Activated CD4-positive, alpha-beta T cell treated with anti-CD3 and anti-CD28 coated beads, Interleukin-2, amount 50 U/mL, for 24 hours (primary cell): ENCODE data around the gene SRGAP3.

ENCODE experiments used
- DNase-seq, 2 donors: peaks; one replicate each; pipeline ENCODE4 v3.0.0-alpha.2; 2020; ENCODE audit warnings: low read depth in 1 of 2, low spot score in 1 of 2

Gene SRGAP3

DNA sequence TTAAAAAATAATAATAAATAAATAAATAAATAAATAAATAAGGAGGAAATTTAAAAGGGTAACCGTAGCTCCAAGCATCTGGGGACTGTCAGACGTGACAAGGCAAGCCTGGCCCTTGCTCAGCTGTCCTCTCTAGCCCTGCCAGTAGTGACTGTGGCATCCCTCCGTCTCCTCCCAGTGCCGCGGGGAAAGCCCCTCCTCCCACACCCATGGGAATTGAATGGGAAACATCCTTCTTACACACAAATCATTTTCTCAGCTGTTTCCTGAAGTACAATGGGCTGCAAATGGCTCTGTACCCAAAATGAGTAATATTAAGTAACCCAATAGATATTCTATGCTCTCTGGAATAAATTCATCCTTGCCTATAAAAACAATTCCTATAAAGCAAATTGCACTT lies 184.6 kb downstream of the SRGAP3 start:
- no peak for DNase-seq

DNA sequence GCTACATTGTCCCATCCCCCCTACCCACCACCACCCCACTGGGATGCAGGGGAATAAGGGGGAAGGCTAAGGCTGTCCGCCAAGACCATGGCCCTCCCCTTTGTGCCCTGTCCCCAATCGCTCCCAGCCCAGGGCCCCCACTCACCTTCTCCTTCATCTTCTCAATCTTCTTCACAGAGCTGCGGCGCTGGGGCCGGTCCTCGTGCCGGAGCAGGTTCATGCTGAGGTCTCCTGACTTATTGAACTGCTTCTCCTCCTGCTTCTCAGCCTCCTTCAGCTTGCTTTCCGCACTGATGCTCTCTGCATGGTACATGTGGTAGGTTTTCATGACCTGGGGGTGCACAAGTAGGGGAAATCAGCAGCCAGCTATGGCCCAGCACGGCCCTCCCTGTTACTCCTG lies 185.2 kb downstream of the SRGAP3 start:
- no peak for DNase-seq

DNA sequence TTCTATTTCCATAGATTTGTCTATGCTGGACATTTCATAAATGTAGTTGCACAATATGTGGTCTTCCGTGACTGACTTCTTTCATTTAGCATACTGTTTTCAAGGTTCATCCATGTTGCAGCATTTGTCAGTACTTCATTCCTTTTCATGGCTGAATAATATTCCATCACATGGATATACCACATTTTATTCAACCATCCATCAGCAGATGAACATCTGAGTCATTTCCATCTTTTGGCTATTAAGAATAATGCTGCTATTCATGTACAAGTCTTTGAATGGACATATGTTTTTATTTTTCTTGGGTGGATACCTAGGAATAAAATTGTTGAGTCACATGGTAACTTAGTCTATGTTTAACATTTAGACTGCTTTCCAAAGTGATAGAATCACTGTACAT lies 186.9 kb downstream of the SRGAP3 start:
- no peak for DNase-seq

DNA sequence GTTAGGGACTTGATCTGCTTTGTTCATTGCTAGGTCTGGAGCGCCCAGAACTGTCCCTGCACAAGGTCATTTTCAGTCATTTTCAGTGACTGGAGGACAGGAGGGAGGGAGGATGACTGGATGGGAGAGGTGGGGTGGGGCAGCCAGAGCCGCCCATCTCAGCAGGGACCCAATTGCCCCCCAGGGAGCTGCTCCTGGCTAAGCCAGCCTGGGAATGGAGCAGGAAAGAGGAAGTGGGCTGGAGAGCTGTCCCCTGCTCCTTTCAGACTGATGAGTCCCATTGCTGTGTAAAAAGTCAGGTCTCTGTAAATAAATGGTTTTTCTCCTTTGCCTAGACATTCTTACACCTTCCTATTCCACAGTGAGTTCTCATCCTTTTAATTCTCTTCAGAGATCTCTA lies 187.8 kb downstream of the SRGAP3 start:
- no peak for DNase-seq

DNA sequence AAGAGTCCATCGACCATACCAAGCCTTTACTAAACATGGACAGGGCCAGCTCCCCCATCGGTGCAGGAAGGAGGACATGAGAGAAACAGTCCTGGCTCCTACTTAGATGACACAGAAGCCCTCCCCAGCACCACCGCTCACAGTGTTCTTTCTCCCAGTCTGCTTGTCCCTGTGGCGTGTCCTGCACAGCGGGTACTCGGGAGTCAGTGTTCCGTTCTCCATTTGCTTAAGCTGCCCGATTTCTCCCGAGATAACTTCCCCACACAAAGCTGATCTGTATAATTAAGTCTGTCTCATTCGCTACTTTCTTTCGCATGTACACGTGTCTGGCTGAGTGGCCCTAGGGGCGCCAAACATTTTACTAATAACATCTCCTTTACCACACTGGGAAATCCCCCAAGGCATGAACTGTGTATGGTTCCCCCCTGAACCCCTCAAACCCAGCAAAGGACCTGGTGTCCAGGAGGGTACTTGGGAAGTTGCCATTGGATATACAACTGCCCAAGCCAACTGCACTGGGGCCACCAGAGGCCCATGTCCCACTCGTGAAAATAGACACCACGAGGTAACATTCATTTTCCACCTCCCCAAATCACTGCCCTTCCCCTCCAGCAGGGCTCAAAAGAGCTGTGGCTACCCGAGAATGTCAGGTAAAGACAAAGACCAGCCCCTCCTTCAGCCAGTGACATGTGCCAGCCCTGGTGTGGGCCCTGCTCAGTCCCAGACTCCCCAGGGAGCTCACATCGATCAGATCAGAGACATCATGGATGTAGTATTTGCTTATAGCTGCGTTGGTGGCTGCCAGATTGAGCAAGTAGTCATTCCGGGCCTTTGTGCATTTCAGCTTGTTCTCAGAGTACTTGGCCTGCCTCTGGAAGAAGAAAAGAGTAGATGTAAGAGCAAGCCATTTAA lies 189.7 kb downstream of the SRGAP3 start:
- DNase-seq = no peak

DNA sequence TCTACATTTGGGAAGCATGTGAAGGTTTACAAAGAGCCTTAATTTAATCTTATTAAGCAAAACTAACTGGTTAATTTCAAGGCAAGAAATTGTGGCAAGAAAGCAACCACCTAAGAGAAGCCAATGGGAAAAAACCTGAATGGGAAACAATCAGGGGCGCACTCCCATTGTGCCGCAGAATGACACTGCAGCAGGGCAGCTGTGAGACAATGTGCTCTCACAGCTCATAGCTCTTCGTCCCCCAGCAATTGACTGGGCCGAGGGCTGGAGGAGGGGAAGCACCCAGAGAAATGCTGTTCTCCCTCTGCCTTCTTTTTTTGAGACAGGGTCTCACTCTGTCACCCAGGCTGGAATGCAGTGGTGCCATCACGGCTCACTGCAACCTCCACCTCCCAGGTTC lies 192.9 kb downstream of the SRGAP3 start:
- DNase-seq = no peak

DNA sequence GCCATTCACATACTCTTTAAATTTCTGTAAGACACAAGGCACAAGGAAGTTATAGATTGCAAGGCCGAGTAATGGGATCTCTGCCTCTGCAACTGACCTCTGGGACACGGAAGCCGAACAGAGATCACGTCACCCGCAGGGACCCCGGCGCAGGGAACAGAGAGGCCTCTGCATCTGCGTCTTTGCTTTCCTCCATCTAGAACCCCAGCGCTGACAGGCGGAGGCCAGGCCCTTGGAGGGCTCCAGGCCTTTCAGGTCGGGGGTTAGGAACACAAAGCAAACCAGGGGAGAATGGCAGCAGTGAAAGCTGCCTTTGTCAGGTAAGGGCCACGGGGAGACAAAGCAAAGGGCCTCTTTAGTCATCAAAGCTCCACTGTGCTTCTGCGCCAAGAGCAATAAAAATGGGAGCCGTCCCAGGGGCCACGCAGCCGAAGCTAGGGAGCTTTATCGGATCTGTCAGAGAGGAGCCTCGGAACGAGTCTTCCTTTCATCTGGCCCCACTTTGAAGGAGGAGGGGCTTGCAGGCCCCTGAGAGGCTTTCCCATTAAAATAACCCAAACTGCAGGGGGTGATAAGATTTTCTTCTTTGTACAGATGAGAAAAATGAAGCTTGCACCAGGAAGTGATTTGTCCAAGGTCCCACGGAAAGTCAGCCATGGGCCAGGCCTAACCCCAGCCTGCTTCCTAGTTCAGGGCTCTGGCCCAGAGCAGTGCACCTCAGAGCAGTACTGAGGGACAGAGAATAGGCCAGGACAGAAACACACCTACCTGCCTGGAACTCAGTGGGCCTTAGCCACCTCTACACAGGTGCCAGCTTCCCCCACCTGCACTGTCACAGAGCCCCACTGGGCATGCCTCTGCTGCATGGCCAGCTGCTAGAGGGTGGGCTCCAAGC lies 201.7 kb downstream of the SRGAP3 start:
- no peak for DNase-seq

DNA sequence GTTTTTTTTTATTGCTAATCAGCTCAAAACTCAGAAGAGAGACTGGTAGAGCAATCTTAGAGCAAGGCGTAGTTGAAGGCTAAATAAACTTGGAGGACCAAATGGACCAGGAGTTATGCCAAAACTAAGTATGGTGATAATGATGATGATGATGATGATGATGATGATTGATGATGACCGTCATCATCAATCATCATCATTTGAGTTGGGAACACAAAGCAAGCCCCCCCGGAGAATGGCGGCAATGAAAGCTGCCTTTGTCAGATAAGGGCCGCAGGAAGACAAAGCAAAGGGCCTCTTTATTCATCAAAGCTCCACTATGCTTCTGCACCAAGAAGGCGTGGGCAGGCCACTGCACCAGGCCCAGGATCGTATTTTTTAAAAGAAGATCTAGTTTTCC lies 204.1 kb downstream of the SRGAP3 start:
- DNase-seq = no peak

DNA sequence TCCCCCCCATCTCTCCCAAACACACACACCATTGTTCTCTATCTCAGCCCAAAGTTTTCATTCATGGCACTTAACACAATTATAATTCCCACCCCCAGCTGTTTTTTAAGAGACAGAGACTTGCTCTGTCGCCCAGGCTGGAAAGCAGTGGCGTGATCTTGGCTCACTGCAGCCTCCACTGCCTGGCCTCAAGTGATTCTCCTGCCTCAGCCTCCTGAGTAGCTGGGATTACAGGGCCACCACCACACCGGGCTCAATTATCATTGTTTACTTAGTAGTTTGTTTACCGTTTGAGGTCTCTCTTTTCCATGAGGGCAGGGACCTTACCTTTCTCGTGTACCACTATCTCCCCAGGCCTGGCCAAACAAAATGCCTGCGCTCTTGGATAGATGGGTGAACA lies 206.4 kb downstream of the SRGAP3 start:
- no peak for DNase-seq

DNA sequence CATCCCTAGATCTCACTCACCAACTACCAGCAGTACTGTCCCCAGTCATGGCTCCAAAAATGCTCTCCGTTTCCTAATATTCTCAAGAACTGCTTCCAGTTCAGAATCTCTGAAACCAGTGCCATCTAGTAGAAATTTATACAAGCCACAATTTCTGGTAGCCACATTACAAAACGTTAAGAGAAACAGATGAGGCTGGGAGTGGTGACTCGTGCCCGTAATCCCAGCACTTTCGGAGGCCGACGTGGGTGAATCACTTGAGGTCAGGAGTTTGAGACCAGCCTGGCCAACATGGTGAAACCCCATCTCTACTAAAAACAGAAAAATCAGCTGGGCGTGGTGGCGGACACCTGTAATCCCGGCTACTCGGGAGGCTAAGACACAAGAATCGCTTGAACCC lies 207.8 kb downstream of the SRGAP3 start:
- DNase-seq = no peak

DNA sequence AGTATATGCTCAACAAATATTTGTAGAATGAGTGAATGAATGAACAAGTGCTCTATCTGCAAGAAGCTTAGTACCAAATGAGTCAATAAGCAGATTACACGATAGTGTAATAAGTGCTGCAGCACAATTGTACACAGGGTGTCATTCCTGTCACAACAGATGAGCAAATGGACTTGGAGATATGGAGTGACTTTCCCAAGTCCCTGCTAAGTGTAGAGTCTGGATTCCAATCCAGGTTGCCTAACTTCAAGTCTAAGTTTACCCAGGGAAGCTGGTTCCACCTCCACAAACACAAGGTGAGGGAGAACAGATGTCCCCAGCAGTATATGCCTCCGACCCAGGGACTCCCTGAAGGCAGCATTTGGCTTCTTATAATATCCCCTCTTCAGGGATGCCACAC lies 208.4 kb downstream of the SRGAP3 start:
- no peak for DNase-seq

DNA sequence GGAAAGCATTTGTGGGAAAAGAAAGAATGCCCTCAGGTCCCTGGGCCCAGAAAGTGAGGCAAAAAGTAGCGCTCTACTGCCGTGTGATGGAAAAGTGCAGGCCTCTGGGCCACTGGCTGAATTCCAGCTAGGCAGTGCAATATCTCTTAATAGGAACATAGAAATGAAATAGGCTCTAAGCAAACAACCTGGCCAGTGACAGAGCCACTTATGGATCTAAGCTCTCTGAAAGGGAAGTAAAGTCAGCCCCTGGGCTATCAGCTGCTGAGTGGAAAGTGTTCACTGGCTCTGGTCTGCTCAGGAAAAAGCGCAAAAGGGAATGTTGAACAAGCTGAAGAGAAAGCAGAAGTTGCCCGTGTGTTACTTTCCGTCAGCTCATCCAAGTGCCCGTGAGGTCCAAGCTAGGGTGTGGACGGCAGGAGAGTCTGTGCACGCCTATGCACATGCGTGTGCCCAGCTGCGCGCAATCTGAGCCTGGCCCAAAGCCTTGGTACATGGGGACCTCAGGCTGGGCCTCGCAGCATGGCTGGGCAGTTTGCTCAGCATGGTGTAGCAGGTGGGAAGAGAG lies 212.2 kb downstream of the SRGAP3 start:
- DNase-seq = no peak

DNA sequence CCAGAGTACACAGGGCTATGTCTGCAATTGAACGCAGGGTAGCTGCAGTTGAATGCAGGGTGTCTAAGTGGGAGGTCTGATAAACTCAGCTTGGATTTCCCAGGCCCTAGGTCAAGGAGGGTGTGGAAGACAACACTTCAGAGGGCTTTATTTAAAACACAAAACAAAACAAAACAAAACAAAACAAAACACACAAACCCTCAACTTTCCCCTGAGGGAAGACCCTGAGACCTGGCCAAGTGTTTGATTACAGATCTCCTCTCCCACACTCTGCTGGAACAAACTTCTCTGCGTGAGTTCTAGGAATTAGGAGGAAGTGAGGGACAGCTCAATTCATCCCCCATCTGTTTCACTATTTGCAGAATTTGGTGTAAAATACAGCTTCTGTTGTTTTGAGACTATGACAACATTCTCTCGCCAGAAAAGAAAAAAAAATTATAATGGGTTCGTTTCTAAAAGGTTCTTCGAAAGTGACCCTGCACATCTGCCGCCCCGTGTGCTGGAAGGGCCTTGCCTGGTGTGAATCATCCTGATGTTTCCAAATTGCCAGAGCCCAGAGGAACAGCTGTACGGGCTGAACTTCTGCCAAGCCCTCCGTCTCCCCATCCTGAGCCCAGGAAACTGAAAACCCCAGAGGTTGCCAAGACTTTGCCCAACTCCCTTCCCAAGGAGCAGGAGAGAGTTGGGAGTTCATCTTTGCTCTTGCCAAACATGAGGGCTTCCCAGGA lies 212.9 kb downstream of the SRGAP3 start:
- no peak for DNase-seq

DNA sequence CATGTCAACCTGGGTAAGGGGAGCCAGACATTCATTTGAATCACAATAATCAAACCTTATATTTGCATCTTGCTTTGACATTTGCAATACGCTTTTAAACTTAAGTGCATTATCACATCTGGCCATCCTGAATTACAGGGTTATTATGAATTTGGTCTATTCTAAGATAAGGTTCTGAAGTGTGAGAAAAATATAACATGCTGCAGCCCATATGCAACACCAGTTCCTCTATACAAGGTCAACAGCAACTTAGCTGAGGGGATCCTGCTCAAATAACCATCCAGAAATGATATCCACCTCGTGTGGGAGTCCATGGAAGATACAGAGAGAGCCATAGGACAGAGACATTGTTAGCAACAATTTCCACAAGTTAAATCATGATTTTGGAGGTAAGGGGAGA lies 213.5 kb downstream of the SRGAP3 start:
- no peak for DNase-seq

DNA sequence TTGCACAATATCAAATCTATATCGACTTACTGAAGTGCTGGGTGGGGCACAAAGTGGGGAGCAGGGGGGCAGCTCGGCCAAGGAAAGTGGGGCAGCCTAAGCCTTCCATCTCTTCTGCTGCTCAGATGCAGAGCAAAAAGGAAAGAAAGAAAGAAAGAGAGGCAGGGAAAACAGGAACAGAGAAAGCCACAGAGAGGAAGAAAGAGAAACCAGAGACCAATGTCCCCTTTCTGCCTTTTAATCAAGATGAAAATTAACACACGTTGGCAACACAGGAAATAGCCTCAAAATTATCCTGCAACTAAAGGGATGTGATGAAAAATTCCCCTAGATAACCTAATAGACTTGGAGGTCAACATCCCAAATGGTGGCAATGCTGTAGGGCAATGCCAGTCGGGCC lies 214.0 kb downstream of the SRGAP3 start:
- DNase-seq = no peak

DNA sequence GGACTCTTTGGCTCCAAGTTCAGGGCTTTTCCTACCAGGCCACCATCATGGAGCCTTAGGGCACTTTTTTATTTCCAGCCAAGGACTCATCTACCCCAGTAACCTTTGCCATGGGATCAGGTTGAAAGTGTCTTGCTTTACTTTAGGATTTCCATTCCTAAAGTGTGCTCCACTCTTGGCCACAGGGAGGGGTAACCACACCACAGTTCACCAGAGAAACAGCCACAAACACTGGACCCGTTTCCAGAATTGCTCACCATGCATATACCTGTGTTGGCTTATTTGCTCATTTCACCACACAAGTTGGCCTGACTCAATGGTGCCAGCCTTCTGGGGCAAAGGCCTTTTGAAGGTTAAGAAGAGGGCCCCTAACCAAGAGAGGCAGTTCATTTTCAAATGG lies 215.6 kb downstream of the SRGAP3 start:
- DNase-seq = no peak

DNA sequence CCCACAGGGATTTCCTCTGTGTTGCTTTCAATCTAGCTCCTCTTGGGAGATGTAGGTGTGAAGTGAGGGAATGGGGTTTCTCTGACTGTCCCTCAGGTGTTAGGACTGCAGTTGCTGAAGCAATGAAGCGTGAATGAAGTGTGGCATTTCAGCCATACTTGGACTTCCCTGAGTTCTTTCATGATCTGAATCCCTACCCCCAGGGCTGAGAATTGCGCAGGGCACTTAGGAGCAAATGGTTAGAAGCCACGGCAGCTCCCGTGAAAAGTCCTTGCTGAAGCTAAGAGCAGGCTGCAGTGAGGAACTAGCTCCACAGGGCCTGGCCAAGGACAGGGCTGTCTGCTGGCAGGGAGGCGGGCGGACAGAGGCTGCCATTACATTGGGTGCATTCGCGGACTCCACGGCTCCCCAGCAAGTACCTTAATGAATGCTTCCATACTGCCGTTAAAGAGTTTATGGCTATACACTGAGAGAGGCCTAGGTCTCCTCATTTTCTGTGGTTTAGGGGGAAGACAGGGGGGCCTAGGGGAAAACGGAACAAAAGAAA lies 217.1 kb downstream of the SRGAP3 start:
- no peak for DNase-seq

DNA sequence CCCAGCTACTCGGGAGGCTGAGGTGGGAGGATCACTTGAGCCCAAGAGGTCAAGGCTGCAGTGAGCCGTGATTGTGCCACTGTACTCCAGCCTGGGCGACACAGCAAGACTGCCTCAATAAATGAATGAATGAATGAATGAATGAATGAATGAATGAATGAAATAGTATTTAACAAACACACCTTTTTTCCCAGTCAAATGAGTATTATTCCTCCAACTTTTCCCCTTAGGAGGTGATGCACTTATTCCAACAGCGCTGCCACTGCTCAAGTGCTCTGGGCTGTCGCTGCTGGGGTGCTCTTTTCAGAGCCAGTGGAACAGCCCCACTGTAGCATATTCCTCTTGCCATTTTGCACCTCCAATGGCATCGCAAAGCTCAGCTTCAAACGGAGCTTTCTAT lies 219.4 kb downstream of the SRGAP3 start:
- DNase-seq = no peak

DNA sequence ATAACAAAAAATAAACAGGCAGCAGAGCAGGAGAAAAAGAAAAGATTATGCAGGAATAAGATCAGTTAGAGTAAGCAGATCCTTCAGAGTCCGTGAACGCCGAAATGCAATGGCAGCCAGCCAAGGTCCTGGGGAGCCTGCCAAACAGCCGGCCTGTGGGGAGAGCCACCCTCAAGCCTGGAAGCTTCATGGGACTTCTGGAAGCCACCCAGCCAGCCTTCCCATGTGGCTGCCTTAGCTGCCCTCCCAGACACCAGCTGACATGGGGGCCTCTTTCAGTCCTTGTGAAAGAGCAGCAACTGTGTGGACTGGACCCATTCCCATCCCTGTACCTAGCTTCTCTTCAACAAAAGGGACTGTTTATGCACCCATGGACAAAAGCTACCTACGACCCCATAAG lies 221.3 kb downstream of the SRGAP3 start:
- no peak for DNase-seq

DNA sequence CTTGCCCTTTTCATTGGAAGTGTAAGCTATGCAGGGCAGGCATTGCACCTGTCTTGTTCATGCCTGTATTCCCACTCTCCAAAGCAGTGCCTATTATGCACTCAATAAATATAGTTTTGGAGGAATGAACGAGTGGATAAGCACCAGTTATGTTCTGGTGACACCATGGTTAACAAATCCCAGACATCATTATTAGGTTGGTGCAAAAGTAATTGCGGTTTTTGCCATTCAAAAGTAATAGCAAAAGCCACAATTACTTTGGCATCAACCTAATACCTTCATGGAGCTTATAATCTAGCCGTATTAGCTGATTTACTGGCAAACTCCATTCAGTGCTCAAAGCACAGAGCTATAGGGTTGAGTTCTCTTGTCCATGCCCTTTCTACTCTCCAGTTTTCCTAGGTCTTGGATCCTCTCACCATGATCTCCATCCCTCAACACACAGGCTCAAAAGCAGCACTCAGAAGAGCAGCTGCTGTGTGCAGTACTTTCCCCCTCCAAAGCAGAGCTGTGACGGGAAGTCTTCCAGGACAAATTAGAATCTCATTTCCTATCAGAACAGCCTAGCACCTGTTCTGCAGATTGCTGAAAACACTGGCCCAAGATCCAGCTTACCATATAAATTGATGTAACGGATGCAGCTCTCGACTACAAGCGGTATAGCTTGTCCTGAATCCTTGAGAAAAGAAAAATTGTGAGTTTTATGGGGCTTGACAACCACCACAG lies 223.0 kb downstream of the SRGAP3 start:
- no peak for DNase-seq
